Mesodermal cell (in vitro differentiated cells): ENCODE data around the gene CD34.

Experiments used
- H3K27ac ChIP-seq: 2 replicates; pipeline ENCODE4 v1.7.0; 2013; ENCODE audit warnings: mild to moderate bottlenecking, low read depth, low read length, moderate library complexity; ENCODE audit not compliant: severe bottlenecking
- H3K36me3 ChIP-seq: 2 replicates; pipeline ENCODE4 v1.7.1; 2013; ENCODE audit warnings: mild to moderate bottlenecking, low read length, moderate library complexity; ENCODE audit not compliant: control insufficient read depth, insufficient read depth
- H3K4me1 ChIP-seq: one replicate; pipeline ENCODE4 v1.7.1; 2013; ENCODE audit warnings: mild to moderate bottlenecking, low read length; ENCODE audit not compliant: insufficient read depth, control insufficient read depth, poor library complexity, severe bottlenecking
- H3K4me3 ChIP-seq: 2 replicates; pipeline ENCODE4 v1.7.0; 2013; ENCODE audit warnings: low read length, control low read depth, mild to moderate bottlenecking; ENCODE audit not compliant: insufficient read depth, poor library complexity, severe bottlenecking; ENCODE audit errors: extremely low read depth
- H3K9me3 ChIP-seq: 2 replicates; pipeline ENCODE4 v1.7.1; 2013; ENCODE audit warnings: mild to moderate bottlenecking, low read length, moderate library complexity; ENCODE audit not compliant: control insufficient read depth
- WGBS, 2 experiments: methylation state at CpG; one replicate each; pipeline ENCODE4 v1.1.5; 2013; ENCODE audit warnings: missing lambda C conversion rate in 2 of 2; ENCODE audit not compliant: insufficient coverage in 2 of 2; 5-methylcytosine and 5-hydroxymethylcytosine counted together

The CD34 gene

DNA sequence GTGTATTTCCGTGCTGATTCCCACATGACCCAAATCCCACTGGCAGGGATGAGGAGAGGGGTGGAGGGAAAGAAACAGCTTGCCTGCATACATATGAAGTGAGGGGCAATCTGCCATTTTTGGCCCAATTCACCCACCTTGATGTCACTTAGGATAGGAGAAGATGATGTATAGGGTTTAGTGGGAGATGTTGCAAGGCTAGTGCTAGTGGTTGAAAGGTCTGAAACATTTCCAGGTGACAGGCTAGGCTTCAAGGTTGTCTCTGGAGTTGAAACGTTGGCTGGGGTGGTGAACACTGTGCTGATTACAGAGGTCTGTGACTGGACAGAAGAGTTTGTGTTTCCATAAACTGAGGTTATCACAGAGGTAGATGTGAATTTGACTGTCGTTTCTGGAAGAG, 12.1 kb downstream of the CD34 start:
- H3K9me3 ChIP-seq, result no peaks in the 10 kb centered on the region
- no peaks in the 10 kb centered on the region for H3K4me1 ChIP-seq
- no peak overlapping the region for H3K27ac ChIP-seq
- H3K4me3 ChIP-seq, result no peak overlapping the region
- H3K36me3 ChIP-seq, result no peaks in the 10 kb centered on the region
- WGBS, 2 experiments, result 68 to 94% methylated on average over 2 to 3 of the region's 3 CpGs

- Histone ChIP-seq H3K27ac (no peak overlapping the region), H3K9me3 (no peaks in the 10 kb centered on the region), H3K36me3 (no peaks in the 10 kb centered on the region), H3K4me1 (no peaks in the 10 kb centered on the region), H3K4me3 (no peak overlapping the region)
- 89 to 95% methylated on average over 2 of the region's 2 CpGs for WGBS, 2 experiments
Measured at GRCh38 chr1:207898260-207898659, 12.7 kb downstream of the CD34 start.

DNA sequence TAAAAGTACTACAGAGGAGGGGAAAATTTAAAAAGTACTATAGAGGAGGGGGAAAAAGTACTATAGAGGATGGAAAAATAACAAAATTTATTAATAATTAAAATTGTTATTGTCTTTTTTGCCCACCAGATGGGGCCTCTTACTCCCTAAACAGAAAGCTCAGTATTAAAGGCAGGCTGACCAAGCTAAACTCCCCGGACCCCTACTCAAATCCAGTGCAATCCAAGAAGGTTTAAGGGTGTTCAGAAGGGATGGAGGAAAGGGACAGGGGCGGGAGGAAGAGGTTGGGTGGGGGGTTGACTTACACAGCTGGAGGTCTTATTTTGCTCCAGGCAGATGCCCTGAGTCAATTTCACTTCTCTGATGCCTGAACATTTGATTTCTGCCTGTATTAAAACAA, 13.7 kb downstream of the CD34 start:
- H3K36me3 ChIP-seq, result no peaks in the 10 kb centered on the region

GRCh38 chr1:207896547-207896946, 14.4 kb downstream of the CD34 start:
- Histone ChIP-seq H3K9me3 (no peaks in the 10 kb centered on the region), H3K4me3 (no peak overlapping the region), H3K36me3 (no peaks in the 10 kb centered on the region), H3K27ac (no peak overlapping the region), H3K4me1 (no peaks in the 10 kb centered on the region)

More for the DNA sequence above, 13.7 kb downstream of the CD34 start:
- no CpG with 5 or more reads among the region's 2 CpGs for WGBS, 2 experiments
- H3K4me1 ChIP-seq, result no peaks in the 10 kb centered on the region
- H3K4me3 ChIP-seq, result no peak overlapping the region
- H3K27ac ChIP-seq, result no peak overlapping the region
- no peaks in the 10 kb centered on the region for H3K9me3 ChIP-seq

GRCh38 chr1:207894704-207895103, 16.2 kb downstream of the CD34 start:
- Histone ChIP-seq H3K27ac (no peak overlapping the region), H3K36me3 (no peaks in the 10 kb centered on the region), H3K9me3 (no peaks in the 10 kb centered on the region), H3K4me1 (peaks cover 12% of the 10 kb centered on the region), H3K4me3 (no peak overlapping the region)
- no CpG with 5 or more reads among the region's 2 CpGs for WGBS, 2 experiments

DNA sequence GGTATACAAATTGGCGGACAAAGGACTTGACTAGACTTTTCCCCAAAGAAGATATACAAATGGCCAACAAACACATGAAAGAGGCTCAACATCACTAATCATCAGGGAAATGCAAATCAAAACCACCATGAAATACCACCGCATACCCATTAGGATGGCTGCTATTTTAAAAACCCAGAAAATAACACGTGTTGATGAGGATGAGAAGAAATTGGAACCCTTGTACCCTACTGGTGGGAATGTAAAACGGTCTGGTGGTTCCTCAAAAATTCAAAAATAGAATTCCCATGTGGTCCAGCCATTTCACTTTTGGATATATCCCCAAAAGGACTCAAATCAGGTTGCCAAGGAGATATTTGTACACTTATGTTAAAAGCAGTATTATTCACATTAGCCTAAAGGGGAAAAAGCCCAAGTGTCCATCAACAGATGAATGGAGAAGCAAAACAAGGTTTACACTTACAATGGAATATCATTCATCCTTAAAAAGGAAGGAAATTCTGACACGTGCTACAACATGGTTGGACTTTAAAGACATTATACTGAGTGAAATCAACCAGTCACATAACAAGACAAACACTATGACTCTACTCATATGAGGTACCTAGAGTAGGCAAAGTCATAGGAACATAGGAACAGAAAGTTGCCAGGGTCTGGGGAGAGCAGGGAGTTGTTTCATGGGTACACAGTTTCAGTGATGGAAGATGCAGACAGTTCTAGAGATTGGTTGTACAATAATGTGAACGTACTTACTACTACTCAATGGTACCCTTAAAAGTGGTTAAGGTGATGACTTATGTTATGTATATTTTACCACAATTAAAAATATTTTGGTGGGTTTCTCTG, 17.0 kb downstream of the CD34 start:
- no CpG with 5 or more reads among the region's 6 CpGs for WGBS, 2 experiments
- Histone ChIP-seq H3K27ac (no peak overlapping the region), H3K4me3 (no peak overlapping the region), H3K9me3 (no peaks in the 10 kb centered on the region), H3K4me1 (peaks cover 17% of the 10 kb centered on the region), H3K36me3 (no peaks in the 10 kb centered on the region)

DNA sequence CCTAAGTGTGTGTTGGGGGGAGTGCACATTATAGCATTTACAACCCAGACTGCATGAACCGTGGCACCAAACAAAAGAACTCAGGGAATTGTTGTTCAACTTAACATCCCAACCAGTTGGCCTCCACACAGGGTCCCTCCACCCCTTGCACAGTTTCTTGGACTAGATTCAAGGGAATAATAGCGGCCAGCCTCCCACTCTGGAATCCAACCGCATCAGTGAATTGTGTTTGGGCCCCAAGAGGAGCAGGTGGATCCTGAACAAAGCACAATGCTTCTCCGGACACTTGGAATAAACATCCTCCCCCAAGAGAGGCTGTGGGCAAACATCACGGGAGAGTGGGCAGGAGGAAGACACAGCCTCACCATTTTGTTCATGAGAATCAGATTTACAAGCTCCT, 18.2 kb downstream of the CD34 start:
- Histone ChIP-seq H3K4me1 (peaks cover 24% of the 10 kb centered on the region), H3K4me3 (no peak overlapping the region), H3K27ac (no peak overlapping the region), H3K9me3 (no peaks in the 10 kb centered on the region), H3K36me3 (no peaks in the 10 kb centered on the region)
- WGBS, 2 experiments, result 96 to 100% methylated on average over 3 to 4 of the region's 5 CpGs

DNA sequence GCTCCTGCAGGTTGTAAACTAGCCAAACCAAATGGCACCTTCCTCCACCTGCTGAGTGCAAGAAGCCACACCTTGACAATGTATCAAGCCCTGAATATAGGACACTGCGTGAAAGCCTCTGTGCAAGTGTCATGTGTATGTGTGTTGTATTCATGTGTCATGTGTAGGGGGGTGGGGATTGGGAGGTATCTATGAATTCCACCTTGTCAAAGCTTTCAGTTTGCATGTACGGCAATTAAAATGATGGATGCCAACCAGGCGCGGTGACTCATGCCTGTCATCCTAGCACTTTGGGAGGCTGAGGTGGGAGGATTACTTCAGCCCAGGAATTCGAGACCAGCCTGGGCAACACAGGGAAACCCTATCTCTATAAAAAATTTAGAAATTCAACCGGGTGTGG, 19.8 kb downstream of the CD34 start:
- no peaks in the 10 kb centered on the region for H3K9me3 ChIP-seq
- H3K4me1 ChIP-seq, result peaks cover 24% of the 10 kb centered on the region
- WGBS, 2 experiments, result 89 to 90% methylated on average over 4 to 5 of the region's 6 CpGs
- H3K36me3 ChIP-seq, result no peaks in the 10 kb centered on the region
- no peak overlapping the region for H3K4me3 ChIP-seq
- H3K27ac ChIP-seq, result no peak overlapping the region

GRCh38 chr1:207890136-207890738, 20.7 kb downstream of the CD34 start:
- Histone ChIP-seq H3K4me3 (no peak overlapping the region), H3K9me3 (no peaks in the 10 kb centered on the region), H3K4me1 (peaks cover 33% of the 10 kb centered on the region), H3K36me3 (no peaks in the 10 kb centered on the region), H3K27ac (peak overlapping the region; percentile 74)
- WGBS, 2 experiments, result 68 to 70% methylated on average over 2 to 3 of the region's 4 CpGs

DNA sequence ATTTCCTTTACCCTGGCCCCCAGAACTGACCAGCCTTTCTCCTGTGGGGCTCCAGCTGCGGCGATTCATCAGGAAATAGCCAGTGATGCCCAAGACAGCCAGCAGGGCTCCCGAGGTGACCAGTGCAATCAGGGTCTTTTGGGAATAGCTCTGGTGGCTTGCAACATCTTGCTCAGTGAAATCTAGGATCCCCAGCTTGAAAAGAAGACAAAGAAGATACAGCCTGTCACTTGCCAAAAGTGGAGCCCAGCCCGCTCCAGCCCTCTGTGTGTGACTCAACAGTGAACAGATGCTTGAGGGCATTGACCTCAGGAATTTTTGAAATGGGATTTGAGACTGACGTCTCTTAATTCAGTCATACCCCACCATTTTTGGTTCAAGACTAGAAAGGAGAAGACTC, 22.3 kb downstream of the CD34 start:
- Histone ChIP-seq H3K27ac (no peak overlapping the region), H3K4me3 (no peak overlapping the region), H3K36me3 (no peaks in the 10 kb centered on the region), H3K9me3 (no peaks in the 10 kb centered on the region), H3K4me1 (peaks cover 34% of the 10 kb centered on the region)
- WGBS, 2 experiments, result 95 to 96% methylated on average over 3 to 4 of the region's 5 CpGs

DNA sequence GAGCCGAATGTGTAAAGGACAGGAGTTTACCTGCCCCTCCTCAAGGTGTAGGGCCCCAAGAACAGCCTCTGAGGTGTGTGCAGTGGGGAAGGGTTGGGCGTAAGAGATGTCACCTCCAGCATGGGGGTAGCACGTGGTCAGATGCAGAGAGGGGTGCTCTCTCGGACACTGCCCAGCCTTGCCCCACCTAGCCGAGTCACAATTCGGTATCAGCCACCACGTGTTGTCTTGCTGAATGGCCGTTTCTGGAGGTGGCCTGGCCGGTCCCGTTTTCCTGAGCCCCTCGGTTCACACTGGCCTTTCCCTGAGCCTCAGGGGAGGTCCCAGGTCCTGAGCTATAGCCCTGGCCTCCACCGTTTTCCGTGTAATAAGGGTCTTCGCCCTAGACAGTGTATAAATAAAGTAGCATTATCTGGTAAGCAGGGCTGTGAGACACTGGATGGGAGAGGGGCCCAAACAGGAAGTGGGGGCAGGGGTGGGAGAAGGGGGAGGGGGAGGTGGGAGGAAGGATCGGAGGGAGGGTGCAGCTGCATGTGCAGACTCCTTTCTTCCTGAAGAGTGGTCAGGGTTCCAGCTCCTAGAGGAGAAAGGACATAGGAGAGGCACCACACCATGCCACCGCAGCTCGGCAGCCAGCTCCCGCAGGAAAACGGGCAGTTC, 23.3 kb downstream of the CD34 start:
- 91 to 92% methylated on average over 9 to 18 of the region's 19 CpGs for WGBS, 2 experiments
- Histone ChIP-seq H3K9me3 (no peaks in the 10 kb centered on the region), H3K36me3 (no peaks in the 10 kb centered on the region), H3K4me1 (peaks cover 34% of the 10 kb centered on the region), H3K4me3 (no peak overlapping the region), H3K27ac (no peak overlapping the region)
